ENCODE results near the gene ULBP2. TPM values are rescaled to one million over a fixed set of nuclear protein-coding genes. Genes with fewer than 3 reads are reported as not detected.
A peak's percentile ranks its signal among the peaks of the same experiment; 100 is the strongest.

Gene ULBP2
- total RNA-seq, 1 experiment from 2014 or later = 0.13 TPM

DNA sequence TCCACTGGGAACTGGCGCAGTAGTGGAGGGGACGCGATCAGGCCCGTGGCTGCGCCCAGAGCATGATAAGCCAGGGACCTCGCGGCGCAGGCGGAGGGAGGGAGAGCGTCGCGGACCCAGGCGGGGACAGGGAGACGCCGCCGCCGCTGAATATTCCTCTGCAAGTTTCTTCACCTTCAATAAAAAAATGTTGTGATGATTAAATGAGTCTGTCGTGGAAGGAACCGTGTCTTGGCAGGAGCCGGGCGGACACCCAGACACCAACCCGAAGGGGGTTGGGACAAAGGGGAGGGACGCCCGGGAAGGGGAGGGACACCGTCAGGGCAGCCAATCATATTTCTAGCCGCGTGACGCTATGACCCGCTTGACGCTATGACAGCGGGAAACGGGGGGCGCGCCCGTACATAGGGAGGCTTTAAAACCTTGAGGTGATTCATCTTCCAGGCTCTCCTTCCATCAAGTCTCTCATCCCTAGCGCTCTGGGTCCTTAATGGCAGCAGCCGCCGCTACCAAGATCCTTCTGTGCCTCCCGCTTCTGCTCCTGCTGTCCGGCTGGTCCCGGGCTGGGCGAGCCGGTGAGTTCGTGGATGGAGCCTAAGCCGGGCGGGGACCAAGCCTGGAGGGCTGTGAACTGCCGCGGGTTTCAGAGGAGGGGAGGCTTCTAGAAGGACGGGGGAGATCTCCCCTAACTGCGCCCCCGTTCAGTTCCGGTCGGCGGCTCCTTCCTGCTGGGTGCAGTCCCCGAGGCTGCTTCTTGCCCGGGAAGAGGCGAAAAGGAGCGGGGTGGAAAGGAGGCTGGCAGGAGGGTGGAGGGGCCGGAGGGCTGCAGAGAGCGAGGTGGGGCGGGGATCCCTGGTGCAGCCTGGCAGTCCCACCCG is at the start of gene ULBP2 (continued):
- TF ChIP-seq FOXP4 (CRISPR knock-in tag; IDR thresholded peaks at IDR 0.05) (no peak), MAX (CRISPR knock-in tag; IDR thresholded peaks at IDR 0.05) (0 out of 2 replicates have a peak, but pooled peaks have one; percentile 17)

GRCh38 chr6:149895048-149895590 is 46.7 kb upstream of the ULBP2 start:
- no peaks in the 10 kb centered on the region for H3K9me3 Mint-ChIP-seq
- H3K27me3 Mint-ChIP-seq (ENCODE audit: low read depth) = peaks cover 14% of the 10 kb centered on the region
- ATAC-seq (peak; percentile 60), DNase-seq (ENCODE audit: low spot score) (no peak)
- H3K27ac Mint-ChIP-seq = no peak overlapping the region
- no peak overlapping the region for H3K4me3 Mint-ChIP-seq
- H3K36me3 Mint-ChIP-seq = no peaks in the 10 kb centered on the region
- POLR2A ChIA-PET = no interaction called here
- H3K4me1 Mint-ChIP-seq = peaks cover 14% of the 10 kb centered on the region
- CTCF ChIA-PET = no interaction called here
- TF ChIP-seq, protein P1, sequence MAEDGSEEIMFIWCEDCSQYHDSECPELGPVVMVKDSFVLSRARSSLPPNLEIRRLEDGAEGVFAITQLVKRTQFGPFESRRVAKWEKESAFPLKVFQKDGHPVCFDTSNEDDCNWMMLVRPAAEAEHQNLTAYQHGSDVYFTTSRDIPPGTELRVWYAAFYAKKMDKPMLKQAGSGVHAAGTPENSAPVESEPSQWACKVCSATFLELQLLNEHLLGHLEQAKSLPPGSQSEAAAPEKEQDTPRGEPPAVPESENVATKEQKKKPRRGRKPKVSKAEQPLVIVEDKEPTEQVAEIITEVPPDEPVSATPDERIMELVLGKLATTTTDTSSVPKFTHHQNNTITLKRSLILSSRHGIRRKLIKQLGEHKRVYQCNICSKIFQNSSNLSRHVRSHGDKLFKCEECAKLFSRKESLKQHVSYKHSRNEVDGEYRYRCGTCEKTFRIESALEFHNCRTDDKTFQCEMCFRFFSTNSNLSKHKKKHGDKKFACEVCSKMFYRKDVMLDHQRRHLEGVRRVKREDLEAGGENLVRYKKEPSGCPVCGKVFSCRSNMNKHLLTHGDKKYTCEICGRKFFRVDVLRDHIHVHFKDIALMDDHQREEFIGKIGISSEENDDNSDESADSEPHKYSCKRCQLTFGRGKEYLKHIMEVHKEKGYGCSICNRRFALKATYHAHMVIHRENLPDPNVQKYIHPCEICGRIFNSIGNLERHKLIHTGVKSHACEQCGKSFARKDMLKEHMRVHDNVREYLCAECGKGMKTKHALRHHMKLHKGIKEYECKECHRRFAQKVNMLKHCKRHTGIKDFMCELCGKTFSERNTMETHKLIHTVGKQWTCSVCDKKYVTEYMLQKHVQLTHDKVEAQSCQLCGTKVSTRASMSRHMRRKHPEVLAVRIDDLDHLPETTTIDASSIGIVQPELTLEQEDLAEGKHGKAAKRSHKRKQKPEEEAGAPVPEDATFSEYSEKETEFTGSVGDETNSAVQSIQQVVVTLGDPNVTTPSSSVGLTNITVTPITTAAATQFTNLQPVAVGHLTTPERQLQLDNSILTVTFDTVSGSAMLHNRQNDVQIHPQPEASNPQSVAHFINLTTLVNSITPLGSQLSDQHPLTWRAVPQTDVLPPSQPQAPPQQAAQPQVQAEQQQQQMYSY (CRISPR knock-in tag; IDR thresholded peaks at IDR 0.05) = no peak
- TF ChIP-seq, protein P2, sequence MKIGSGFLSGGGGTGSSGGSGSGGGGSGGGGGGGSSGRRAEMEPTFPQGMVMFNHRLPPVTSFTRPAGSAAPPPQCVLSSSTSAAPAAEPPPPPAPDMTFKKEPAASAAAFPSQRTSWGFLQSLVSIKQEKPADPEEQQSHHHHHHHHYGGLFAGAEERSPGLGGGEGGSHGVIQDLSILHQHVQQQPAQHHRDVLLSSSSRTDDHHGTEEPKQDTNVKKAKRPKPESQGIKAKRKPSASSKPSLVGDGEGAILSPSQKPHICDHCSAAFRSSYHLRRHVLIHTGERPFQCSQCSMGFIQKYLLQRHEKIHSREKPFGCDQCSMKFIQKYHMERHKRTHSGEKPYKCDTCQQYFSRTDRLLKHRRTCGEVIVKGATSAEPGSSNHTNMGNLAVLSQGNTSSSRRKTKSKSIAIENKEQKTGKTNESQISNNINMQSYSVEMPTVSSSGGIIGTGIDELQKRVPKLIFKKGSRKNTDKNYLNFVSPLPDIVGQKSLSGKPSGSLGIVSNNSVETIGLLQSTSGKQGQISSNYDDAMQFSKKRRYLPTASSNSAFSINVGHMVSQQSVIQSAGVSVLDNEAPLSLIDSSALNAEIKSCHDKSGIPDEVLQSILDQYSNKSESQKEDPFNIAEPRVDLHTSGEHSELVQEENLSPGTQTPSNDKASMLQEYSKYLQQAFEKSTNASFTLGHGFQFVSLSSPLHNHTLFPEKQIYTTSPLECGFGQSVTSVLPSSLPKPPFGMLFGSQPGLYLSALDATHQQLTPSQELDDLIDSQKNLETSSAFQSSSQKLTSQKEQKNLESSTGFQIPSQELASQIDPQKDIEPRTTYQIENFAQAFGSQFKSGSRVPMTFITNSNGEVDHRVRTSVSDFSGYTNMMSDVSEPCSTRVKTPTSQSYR (CRISPR knock-in tag; IDR thresholded peaks at IDR 0.05) = no peak
- no peak for TF ChIP-seq ATF6 (CRISPR knock-in tag; IDR thresholded peaks at IDR 0.05)
- TF ChIP-seq ZNF138 (CRISPR knock-in tag; conservative IDR thresholded peaks at IDR 0.05) = no peak
- TF ChIP-seq GTF2I (CRISPR knock-in tag; conservative IDR thresholded peaks at IDR 0.05) = no peak
- TF ChIP-seq ATF1 (CRISPR knock-in tag; IDR thresholded peaks at IDR 0.05) = no peak
- no peak for TF ChIP-seq ZNF671 (CRISPR knock-in tag; IDR thresholded peaks at IDR 0.05)
- TF ChIP-seq E2F4 (CRISPR knock-in tag; IDR thresholded peaks at IDR 0.05; ENCODE audit: borderline replicate concordance, low read depth) = no peak
- TF ChIP-seq ZMAT4 (CRISPR knock-in tag; IDR thresholded peaks at IDR 0.05) = no peak
- no peak for TF ChIP-seq ZNF416 (CRISPR knock-in tag; IDR thresholded peaks at IDR 0.05)
- no peak for TF ChIP-seq RORB (CRISPR knock-in tag; IDR thresholded peaks at IDR 0.05)
- TF ChIP-seq NFATC4 (CRISPR knock-in tag; IDR thresholded peaks at IDR 0.05) = no peak
- TF ChIP-seq TCF7 (CRISPR knock-in tag; IDR thresholded peaks at IDR 0.05; ENCODE audit: low read depth) = no peak
- no peak for TF ChIP-seq CDX4 (CRISPR knock-in tag; IDR thresholded peaks at IDR 0.05; ENCODE audit: borderline replicate concordance)
- TF ChIP-seq, protein P3, sequence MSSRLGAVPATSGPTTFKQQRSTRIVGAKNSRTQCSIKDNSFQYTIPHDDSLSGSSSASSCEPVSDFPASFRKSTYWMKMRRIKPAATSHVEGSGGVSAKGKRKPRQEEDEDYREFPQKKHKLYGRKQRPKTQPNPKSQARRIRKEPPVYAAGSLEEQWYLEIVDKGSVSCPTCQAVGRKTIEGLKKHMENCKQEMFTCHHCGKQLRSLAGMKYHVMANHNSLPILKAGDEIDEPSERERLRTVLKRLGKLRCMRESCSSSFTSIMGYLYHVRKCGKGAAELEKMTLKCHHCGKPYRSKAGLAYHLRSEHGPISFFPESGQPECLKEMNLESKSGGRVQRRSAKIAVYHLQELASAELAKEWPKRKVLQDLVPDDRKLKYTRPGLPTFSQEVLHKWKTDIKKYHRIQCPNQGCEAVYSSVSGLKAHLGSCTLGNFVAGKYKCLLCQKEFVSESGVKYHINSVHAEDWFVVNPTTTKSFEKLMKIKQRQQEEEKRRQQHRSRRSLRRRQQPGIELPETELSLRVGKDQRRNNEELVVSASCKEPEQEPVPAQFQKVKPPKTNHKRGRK (CRISPR knock-in tag; IDR thresholded peaks at IDR 0.05; ENCODE audit: borderline replicate concordance) = no peak

Measured in WTC11 (cell line).